Jurkat, Clone E6-1 (cell line): ENCODE data around the gene PRKN.
"Not testable (repeated sequence)": the region's sequence is repeated elsewhere in the genome, so short reads cannot be mapped to it uniquely, and the experiment has no call there.

Experiments used
- DNase-seq: peaks from one replicate; pipeline ENCODE4 v3.0.0-alpha.2; 2011; ENCODE audit warnings: low read depth, low spot score
- H3K4me3 ChIP-seq: 2 replicates; pipeline ENCODE4 v1.5.1; 2011; ENCODE audit warnings: mild to moderate bottlenecking, low read length, control low read depth, moderate library complexity

Gene PRKN

DNA sequence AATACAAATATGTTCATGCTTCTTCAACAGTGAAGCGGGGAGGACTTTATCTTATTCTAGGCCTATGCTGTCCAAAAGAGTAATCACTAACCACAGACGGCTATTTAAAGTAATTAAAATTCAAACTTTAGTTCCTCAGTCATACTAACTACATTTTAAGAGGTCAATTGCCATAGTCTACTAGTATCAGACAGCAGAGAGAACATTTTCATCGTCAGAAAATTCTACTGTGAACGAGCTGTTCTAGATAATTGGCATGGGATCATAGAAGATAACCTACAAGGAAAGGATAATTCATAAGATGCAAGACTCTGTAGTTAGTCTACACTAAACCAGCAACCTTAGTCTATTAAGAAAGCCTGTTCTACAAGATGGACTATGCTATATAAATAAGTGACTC is 44.4 kb downstream of the PRKN start:
- DNase-seq, result no peak
- H3K4me3 ChIP-seq, result no peak overlapping the region

DNA sequence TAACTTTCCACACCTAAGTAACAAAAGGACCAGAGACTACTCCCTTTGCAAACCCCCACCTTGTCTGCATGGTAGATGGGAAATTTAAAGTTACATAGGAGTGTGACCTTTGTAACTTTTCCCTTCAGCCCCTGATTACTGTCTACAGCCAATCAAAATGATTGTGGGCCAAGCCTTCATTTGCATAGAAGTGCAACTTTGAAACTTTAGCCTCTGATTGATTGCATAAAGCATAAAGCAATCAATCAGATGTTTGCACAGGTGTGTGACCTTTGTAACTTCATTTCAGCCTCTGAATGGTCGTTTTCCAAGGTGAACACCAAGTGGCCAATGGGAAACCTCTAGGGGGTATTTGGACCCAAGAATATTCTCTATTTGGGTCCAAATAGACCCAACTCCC is 46.1 kb downstream of the PRKN start:
- H3K4me3 ChIP-seq, result no peak overlapping the region
- no peak for DNase-seq

DNA sequence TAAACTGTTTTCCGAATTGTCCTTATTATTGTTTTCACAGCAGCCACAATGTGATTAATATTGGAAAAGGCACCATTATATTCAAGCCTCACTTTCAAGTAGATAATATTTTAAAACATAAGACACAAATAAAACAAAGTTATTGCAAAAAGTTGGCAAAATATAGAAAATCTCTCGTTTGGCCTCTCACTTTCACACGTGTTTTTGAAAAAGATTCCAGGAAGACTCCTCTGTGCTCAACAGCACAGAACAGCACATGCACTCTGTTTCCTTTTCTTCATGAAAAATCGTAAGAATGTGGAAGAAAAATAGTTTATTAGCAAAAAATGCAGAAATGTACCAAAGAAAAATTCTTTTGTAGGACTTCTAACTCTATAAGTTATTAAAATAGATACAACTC is 46.7 kb downstream of the PRKN start:
- no peak overlapping the region for H3K4me3 ChIP-seq
- no peak for DNase-seq

DNA sequence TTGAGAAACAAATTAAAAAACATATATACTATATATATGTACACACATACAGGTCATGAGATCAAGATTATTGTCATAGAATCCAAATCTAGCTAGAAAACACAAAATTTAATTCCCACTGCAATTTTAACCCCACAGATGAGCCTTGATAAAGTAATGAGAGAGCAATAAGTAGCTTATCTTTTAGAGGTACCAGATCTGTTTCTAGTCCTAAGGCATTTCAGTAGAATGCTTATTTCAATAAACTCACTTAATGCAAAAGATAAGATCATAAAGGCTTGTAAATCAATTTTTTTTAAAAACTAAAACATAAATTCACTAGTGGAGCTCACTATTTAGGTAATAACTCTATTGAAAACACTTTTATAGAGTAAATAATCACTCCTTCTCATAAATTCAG is 47.2 kb downstream of the PRKN start:
- no peak for DNase-seq
- H3K4me3 ChIP-seq, result no peak overlapping the region

DNA sequence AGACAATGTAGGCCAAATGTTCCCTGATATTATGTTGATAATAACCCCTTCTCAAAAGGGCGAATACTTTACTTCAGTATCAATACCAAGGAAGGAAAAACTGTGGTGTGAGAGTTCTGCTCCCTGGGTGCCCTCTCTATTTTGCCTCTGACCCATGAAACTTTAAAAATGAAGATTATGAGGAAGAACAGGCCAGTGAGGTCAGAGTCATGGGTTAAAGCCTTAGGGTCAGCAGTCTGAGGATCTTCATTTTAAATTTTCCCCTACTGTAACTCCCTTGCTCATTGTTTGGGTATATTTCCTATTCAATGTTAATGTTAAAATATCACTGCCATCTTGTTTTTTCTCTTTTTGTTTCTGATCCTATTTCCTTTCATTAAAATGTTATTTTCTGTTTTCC is 47.9 kb downstream of the PRKN start:
- DNase-seq, result no peak
- H3K4me3 ChIP-seq, result no peak overlapping the region

DNA sequence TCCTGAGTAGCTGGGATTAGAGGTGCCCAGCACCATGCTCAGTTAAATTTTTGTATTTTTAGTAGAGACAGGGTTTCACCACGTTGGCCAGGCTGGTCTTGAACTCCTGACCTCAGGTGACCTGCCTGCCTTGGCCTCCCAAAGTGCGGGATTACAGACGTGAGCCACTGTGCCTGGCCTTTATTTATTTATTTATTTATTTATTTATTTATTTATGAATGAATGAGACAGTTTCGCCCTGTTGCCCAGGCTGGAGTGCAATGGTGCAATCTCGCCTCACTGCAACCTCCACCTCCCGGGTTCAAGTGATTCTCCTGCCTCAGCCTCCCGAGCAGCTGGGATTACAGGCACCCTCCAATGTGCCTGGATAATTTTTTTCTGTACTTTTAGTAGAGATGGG is 48.7 kb downstream of the PRKN start:
- not testable (repeated sequence) for DNase-seq, H3K4me3 ChIP-seq

DNA sequence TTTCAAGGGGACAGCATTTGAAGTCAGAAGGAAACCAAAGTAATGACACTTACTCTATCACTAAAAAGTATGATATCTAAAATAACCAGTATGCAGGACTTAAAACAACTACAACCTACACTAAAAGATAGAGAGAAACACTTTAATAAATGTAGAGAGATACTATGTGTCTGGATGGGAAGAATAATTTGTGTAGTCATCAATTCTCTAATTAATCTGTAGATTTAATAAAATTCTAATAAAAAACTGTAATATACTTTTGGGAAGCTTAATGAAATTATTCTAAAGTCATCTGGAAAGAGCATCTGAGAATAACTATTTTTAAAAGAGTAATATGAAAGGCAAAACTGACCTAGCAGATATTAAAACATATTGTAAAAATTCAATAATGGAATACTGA is 52.1 kb downstream of the PRKN start:
- no peak for DNase-seq
- H3K4me3 ChIP-seq, result no peak overlapping the region

DNA sequence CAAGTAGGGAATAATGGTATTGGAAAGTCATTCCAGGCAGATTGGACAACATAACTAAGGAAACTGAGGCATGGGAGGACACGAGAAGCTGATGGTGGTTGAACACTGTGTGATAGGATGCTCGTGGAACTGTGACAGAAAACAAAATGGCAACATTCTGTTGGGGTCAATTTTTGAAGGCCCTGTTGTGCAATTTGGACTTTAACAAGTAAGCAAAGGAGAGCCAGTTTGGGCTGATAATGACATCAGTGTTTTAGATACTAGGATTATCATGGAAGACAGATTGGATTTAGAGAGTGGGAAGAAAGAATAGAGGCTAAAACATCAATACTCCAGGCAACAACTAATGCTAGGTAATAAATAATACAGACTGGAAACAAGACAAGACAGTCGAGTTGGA is 53.1 kb downstream of the PRKN start:
- no peak overlapping the region for H3K4me3 ChIP-seq
- no peak for DNase-seq

DNA sequence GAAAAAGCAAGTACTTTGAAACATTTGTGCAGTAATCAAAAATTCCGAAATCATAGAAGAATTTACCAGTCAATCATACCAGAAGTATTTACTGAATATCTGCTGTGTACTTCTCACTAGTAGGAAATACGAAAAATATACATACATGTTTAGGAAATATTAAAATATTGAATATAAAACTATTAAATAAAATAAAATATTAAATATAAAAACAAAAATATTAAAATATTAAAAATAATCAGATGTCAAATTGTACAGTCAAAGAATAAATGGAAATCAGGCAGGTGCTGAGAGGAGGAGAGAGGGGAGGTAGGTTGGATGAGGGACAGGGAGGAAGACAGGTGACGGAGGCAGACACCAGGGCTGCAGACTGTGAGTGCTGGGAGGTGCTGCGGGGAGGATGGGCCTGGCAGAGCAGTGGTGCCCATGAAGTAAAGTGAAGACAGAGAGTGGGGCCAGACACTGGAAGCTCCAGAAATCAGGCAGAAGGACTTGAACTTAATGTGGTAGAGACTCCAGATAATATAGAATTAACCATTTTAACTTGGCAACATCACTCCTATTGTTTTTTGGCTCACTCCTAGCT is 55.9 kb downstream of the PRKN start:
- no peak overlapping the region for H3K4me3 ChIP-seq
- DNase-seq, result no peak

DNA sequence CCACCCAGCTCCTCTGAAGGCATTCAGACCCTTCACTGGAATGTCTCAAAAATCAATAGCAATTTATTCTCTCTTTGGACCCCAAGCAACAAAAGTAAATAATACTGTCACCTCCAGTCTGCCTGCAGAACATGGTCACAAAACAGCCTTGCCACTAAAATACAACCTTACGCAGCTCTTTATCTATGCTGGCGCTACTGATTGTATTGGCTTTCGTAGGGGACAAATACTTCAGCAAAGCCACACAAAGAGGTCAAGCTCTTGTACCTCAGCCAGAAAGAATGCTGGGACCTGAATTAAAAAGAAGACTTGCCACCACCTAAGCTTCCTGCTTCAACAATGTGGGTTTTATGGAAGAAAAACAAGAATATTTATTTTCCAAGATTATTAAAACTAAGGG is 57.2 kb downstream of the PRKN start:
- DNase-seq, result no peak
- H3K4me3 ChIP-seq, result no peak overlapping the region

DNA sequence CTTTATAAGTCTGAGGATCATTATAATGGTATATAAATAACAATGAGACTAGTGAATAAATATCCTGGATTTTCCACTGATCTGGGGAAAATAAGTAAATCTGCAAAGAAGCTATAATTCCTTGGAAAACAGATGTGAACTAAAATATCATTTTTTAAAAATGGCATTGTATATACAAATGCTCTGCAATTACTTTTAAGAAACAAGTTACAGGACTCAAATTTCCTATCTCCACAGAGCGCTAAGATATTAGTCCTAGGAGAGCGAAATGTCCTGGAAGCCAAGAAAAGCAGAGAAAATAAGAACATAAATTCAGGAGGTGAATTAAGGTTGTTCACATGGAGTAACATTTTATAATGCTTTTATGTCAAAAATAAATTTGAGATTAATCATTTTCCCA is 61.3 kb downstream of the PRKN start:
- H3K4me3 ChIP-seq, result no peak overlapping the region
- DNase-seq, result no peak

DNA sequence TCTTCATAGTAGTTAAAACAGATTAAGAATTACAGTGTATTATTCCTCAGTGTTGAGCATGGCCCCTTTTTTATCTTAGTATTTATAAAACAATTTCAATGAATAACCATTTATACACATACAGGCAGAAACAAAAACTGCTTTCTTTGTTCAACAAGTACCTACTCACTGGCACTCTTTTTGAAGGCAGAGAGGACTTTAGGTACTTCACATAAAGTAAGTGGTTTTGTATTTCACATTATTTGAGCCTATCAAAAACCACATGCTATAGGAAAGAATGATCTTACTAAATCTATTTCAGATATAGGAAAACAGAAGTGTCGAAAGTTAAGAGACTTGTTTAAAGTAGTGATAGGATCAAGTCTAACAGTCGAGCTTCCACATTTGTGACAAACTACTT is 73.8 kb downstream of the PRKN start:
- DNase-seq, result no peak
- no peak overlapping the region for H3K4me3 ChIP-seq

DNA sequence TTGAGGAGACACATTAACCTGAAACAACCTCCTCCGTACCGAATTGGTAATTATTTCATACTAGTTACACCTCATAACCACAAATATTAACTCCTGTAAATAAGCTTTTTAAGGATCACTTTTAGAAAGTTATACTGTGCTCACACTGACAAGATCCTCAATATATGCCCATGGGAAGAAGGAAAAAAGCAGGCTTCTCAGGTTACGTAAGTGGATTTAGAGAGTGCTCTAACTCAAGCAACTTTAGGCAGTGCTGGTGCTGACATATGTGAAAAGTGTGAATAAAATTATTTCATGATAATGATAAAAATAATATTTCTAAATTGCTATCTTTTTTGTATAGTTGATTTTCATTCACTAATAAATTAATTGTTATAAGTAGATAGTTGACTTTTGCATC is 76.1 kb downstream of the PRKN start:
- DNase-seq, result no peak
- no peak overlapping the region for H3K4me3 ChIP-seq

DNA sequence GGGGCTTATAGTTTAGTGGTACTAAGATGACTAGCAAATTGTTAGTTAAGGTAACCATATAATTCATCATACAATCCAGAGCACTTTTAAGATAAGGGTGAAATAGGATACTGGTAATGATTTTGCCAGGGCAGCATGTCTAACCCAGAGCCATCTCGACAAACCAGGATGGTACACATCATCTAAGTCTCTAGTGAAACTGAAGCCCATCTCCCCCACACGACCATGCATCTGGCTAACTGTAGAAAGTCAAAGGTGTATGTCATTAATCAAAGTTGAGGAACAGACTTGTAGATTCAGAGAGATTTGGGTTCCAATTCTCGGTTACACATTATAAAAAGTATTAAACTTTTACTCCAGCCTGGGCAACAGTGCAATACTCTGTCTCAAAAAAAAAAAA is 78.3 kb downstream of the PRKN start:
- DNase-seq, result no peak
- H3K4me3 ChIP-seq, result no peak overlapping the region

DNA sequence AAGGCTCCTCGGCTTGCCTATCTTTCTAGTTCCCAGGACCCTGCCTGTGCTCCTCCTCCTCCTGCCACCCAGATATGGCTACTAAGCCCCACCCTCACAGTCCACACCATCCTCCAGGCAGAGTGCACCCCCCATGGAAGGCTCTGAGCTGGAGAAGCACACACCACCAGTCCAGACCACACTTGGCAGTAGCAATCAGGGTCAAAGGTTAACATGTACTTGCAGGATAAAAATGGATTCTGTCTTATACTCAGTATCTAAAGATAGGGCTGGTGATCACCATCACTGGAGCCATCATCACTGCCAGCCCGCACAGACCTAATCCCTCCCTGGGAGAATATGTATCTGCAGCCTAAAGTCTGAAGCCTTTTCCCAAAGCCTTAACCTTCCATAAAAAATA is 83.4 kb downstream of the PRKN start:
- DNase-seq, result no peak
- no peak overlapping the region for H3K4me3 ChIP-seq

DNA sequence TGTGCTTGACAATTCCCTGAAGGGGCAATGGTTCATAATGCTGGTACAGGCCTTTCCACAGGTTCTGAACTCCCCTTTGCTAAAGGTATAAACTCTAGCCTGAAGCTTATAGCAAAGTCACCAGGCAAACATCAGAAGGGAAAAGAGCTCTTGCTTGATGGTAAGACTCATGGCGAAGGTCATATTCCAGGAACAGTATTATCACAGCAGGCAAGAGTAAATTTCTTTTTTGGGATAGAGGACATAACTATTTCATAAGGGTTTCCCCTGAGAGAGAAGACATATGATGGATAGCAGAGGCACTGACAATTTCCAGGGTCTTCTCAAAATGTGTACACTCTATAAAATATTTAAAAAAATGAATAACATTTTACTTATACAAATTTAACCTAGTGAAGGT is 86.8 kb downstream of the PRKN start:
- DNase-seq, result no peak
- H3K4me3 ChIP-seq, result no peak overlapping the region

DNA sequence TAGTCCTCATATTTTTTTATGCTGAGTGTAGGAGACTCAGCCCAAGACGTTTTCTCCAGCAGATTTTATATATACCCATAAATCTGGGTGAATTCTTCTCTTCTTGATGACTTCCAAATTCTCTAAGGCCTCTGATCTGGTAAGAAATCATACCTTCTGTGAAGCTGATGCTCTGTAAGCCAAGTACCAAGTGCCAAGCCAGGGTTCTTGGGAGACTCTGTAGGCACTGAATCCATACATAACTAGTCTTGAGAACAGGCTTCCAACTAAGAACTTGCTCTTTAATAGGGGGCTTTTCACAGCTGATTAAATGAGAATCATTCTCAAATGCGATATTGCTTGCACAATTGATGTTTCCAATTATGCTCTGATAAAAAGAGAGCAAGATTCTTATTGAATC is 87.6 kb downstream of the PRKN start:
- no peak overlapping the region for H3K4me3 ChIP-seq
- DNase-seq, result no peak

DNA sequence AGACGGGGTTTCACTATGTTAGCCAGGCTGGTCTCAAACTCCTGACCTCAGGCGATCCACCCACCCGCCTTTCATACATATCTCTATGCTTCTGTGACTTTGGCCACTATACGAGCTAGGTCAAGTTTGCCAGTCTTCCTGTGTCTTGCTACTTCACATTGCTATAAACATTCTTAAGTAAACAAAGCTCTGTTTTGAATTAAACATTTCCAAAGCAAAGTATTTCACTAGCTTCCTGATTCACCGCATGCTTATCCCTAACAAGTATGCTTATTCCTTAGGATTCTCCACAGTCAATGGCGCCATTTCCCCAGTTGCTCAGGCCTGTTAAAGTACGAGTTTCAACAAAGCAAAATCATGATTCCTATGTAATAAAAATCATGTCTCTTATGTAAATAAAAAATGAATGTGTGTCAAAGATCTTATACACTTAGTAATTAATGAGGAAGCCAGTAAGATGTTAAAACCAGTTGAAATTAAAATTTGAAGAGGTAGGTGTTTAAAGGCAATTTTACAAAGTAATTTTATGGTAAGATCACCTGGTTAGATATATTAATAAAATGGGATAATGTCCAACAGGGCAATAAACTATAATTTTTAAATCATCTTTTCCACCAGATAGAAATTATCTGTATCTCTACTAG is 88.5 kb downstream of the PRKN start:
- H3K4me3 ChIP-seq, result no peak overlapping the region
- DNase-seq, result no peak

DNA sequence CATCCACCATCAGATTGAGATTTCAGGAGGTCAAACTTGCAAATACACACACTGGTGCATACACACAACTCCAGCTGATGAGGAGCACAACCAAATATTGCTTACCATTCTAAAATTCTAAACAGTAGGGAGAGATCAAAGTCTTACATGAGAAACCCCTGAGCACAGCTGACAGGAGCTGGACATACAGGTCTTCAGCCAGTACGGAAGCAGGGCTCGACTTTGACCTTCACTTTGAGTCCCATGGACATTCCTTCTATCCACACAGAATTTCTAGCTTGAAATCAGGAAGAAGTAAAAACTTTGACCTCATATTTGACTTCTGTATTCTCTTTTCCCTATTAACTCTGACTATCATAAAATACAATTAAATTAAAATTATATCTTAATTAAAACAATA is 90.2 kb downstream of the PRKN start:
- H3K4me3 ChIP-seq, result no peak overlapping the region
- DNase-seq, result no peak

DNA sequence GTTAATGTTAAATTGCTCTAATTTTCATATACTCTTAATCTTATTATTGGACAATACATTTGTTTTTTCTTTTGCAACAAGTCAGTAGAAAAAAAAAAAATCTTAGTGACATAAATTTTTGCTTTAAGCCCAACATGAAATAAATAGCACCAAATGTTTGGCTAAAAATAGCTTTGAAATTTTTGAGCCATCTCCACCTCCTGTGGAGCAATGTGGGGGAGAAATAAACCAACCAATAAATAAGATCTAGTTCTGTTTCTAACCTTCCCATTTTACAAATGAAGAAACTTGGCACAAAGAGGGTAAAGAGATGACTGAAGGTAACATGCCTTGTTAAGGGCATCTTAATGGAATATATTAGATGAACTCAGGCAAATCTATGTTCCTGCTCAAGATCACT is 91.4 kb downstream of the PRKN start:
- no peak overlapping the region for H3K4me3 ChIP-seq
- DNase-seq, result no peak

DNA sequence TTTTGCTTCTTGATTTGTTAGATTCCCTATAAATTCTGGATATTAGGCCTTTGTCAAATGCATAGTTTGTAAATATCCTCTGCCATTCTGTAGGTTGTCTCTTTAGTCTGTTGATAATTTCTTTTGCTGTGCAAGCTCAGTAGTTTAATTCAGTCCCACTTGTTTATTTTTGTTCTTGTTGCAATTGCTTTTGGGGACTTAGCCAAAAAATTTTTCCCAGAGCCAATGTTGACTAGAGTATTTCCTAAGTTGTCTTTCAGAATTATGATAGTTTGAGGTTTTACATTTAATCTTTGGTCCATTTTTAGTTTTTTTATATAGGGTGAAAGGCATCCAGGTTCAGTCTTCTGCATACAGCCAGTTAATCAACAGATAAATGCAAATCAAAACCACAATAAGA is 96.0 kb downstream of the PRKN start:
- no peak overlapping the region for H3K4me3 ChIP-seq
- DNase-seq, result no peak

DNA sequence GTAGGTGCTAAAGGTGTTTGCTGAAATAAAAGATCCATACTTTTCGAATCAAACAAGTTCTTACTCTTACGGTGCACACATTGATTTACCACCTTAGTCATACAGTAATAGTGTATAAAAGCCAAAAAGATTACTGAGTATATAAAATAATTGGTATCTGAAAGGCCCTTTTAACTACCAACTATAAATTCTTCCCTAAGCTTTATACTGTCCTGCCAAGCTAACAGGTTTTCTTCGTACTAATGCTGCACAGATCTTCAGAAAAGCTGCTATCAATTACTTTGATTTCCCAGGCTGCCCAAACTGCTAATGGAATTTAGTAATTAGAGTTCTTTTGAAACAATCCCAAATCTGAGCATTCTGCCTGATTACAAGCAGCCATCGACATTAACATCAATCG is 97.5 kb downstream of the PRKN start:
- no peak for DNase-seq
- H3K4me3 ChIP-seq, result no peak overlapping the region
